HAP-1 (cell line): ENCODE results near the gene ADCY9.
A peak's percentile ranks its signal among the peaks of the same experiment; 100 is the strongest.

Experiments used
- DNase-seq, 2 experiments: peaks; one replicate each; pipeline ENCODE4 v3.0.0-alpha.2; 2016 to 2020; ENCODE audit warnings: low spot score in 2 of 2
- H3K27me3 ChIP-seq: fragments of 250-450 bp; sonication (Bioruptor Pico); 2 replicates; pipeline ENCODE4 v1.5.1; 2020; ENCODE audit warnings: low read depth, mild to moderate bottlenecking, moderate library complexity
- H3K36me3 ChIP-seq: fragments of 250-450 bp; sonication (Bioruptor Pico); replicated peaks from 2 replicates; pipeline ENCODE4 v1.5.1; 2020; ENCODE audit warnings: mild to moderate bottlenecking
- H3K4me1 ChIP-seq: fragments of 250-450 bp; sonication (Bioruptor Pico); 2 replicates; pipeline ENCODE4 v1.5.1; 2020; ENCODE audit warnings: mild to moderate bottlenecking
- H3K4me3 ChIP-seq: fragments of 250-450 bp; sonication (Bioruptor Pico); 2 replicates; pipeline ENCODE4 v1.5.1; 2020; ENCODE audit warnings: mild to moderate bottlenecking, moderate library complexity
- H3K9me3 ChIP-seq: fragments of 250-450 bp; sonication (Bioruptor Pico); 2 replicates; pipeline ENCODE4 v1.5.1; 2020; ENCODE audit warnings: mild to moderate bottlenecking, moderate library complexity
- in situ Hi-C: fragments of 300-500 bp; cut with MboI; formaldehyde crosslinking; loops from 3 replicates; pipeline ENCODE4 v1.14.3; 2020; ENCODE audit warnings: low sequenced_read_pairs, inconsistent platforms, mixed read lengths

Gene ADCY9

GRCh38 chr16:3999479-4000325 lies 116.5 kb downstream of the ADCY9 start:
- Histone ChIP-seq H3K4me3 (no peak overlapping the region), H3K27me3 (no peaks in the 10 kb centered on the region), H3K9me3 (no peaks in the 10 kb centered on the region), H3K4me1 (peaks cover 17% of the 10 kb centered on the region), H3K36me3 (no peaks in the 10 kb centered on the region)
- peak; percentile 85 to 89 for DNase-seq
- in situ Hi-C loops = no loop called here

DNA sequence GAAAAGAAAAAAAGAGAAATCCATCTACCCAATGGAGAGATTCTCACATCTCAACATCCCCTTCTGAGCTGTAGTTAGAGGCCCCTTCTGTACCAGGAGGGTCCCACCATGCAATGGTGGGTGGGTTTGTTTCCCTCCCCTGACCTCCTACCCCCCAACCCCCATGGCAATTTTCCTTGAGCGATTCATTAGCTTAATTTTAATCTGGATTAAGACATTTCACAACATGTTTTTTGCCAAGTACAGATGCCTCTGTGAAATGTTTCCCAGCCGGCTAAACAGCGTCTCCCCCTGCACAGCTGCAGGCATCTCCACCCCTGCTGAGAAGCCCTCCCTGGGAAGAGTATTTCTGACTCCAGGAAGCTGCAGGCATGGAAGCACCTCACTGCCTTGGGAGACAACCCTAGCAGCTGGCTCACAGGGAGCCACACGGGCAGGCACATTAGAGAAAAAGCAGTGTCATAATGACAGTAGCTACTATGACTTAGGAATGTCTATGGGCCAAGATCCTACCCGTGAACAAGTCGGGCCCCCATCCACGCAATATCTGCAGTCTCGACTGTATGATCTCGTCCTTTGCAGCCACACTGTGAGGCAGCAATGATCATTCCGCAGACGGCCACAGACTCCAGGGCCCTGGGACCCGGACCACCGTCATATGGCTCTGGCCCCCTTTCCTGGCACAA lies 117.3 kb downstream of the ADCY9 start:
- Histone ChIP-seq H3K36me3 (no peaks in the 10 kb centered on the region), H3K27me3 (no peaks in the 10 kb centered on the region), H3K4me3 (no peak overlapping the region), H3K9me3 (no peaks in the 10 kb centered on the region), H3K4me1 (peaks cover 17% of the 10 kb centered on the region)
- in situ Hi-C loops = no loop called here
- no peak for DNase-seq

DNA sequence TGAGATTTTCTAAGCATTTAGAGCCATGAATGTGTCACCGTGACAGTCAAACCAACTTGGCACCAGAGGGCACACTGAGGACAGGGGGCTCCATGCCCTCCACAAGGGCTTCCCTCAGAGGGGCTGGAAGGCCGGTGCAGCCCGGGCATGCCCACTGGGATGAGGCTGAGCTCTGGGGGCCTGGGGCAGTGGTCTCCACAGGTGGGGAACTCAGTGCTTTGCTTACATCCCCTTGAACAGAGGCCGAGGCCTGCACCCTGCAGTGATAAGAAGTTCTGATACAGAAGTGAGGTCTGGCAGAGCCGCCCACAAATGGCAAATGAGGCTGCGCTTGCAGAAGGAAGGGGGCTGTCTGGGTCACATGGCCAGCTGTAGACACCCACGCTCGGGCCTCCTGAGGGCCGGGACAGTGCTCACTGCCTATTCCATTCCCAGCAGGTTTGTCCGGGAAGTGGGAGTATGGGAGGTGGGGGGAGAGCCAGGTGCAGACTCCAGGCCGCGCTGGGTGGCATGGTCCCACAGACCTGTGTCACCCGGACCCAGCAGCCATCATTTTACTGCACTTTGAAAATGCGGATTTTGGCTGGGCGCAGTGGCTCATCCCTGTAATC lies 118.9 kb downstream of the ADCY9 start:
- Histone ChIP-seq H3K9me3 (no peaks in the 10 kb centered on the region), H3K36me3 (no peaks in the 10 kb centered on the region), H3K4me1 (peaks cover 17% of the 10 kb centered on the region), H3K4me3 (no peak overlapping the region), H3K27me3 (no peaks in the 10 kb centered on the region)
- no peak for DNase-seq
- in situ Hi-C loops = no loop called here

DNA sequence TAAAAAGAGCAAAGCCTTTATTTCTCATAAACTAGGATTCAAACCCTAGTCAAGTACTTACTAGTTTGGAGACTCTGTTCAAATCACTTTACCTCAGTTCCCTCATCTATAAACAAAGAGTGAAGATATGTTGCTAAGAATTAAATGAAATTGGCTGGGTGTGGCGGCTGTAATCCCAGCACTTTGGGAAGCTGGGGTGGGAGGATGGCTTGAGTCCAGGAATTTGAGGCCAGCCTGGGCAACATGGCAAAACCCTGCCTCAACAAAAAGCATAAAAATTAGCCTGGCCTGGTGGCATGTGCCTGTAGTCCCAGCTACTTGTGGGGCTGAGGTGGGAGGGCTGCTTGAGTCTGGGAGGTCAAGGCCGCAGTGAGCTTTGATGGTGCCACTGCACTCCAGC lies 121.2 kb downstream of the ADCY9 start:
- no peaks in the 10 kb centered on the region for H3K9me3 ChIP-seq
- H3K4me3 ChIP-seq = no peak overlapping the region
- in situ Hi-C loops = no loop called here
- H3K4me1 ChIP-seq = peaks cover 15% of the 10 kb centered on the region
- no peak for DNase-seq
- no peaks in the 10 kb centered on the region for H3K27me3 ChIP-seq
- H3K36me3 ChIP-seq = no peaks in the 10 kb centered on the region

GRCh38 chr16:3993052-3993785 lies 123.0 kb downstream of the ADCY9 start:
- no peaks in the 10 kb centered on the region for H3K9me3 ChIP-seq
- no peak for DNase-seq
- 0 out of 2 replicates have a peak, but pooled peaks cover 4% of the 10 kb centered on the region for H3K4me1 ChIP-seq
- no peak overlapping the region for H3K4me3 ChIP-seq
- in situ Hi-C loops = no loop called here
- H3K27me3 ChIP-seq = no peaks in the 10 kb centered on the region
- no peaks in the 10 kb centered on the region; the same call in 1 of the 2 replicates for H3K36me3 ChIP-seq

DNA sequence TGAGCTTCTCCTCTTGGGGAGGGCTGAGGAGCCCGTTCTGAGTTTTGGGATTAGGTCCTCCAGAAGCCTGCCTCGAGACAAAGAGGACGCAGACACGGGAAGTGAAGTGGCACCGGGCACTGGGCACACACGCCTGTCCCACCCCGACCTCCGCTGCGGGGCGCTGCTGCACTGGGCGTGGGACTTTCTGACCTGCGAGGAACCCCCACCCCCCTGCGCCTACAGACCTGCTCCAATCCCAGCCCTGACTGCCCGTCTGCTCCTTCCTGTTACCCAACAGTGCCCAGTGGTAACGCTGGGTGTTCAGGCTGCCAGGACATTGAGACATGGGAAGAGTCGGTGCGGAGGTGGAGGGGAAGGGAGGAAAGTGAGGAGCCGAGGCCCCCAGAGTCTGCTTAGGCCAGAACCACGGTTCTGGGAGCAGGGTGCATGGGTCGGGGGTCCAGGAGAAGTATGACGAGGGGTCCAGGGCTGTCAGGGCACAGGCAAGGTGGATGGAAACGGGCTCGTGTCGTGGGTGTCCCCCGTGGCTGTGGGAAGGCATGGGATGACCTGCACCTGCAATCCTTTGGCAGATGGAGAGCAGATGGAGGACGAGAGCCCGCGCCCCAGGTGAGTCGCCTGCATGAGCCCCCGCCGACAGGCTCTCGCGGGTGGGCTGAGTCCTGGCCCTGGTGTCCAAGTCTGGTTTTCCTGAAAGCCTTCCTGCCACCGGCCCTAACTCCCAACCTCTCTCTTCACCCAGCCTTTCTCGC lies 123.8 kb downstream of the ADCY9 start:
- H3K36me3 ChIP-seq = no peaks in the 10 kb centered on the region; the same call in 1 of the 2 replicates
- H3K27me3 ChIP-seq = no peaks in the 10 kb centered on the region
- in situ Hi-C loops = no loop called here
- no peak for DNase-seq
- H3K4me3 ChIP-seq = no peak overlapping the region
- H3K4me1 ChIP-seq = 0 out of 2 replicates have a peak, but pooled peaks cover 4% of the 10 kb centered on the region
- H3K9me3 ChIP-seq = no peaks in the 10 kb centered on the region

GRCh38 chr16:3988824-3989223 lies 127.4 kb downstream of the ADCY9 start:
- no peak overlapping the region for H3K4me3 ChIP-seq
- no peaks in the 10 kb centered on the region for H3K9me3 ChIP-seq
- no peaks in the 10 kb centered on the region; the same call in 1 of the 2 replicates for H3K36me3 ChIP-seq
- DNase-seq = no peak
- H3K4me1 ChIP-seq = no peaks in the 10 kb centered on the region
- no peaks in the 10 kb centered on the region for H3K27me3 ChIP-seq
- in situ Hi-C loops = no loop called here

DNA sequence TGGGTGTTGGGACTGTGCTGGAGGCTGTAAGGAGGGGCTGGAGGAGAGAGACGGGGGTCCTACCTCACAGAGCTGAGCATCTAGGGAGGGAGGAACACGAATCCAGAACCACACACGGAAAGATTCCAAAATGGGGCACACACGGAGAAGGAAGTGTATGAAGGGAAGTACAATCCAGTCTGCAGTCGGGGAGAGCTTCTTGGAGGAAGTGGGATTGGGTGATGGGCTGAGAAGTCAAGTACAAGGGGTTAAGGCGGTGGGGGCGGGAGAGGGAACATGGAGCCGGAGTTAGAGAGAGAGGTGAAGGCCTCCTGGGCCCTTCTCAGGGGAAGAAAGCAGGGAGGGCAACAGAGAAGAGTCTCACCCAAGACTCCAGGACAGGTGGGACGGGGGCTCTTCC lies 128.2 kb downstream of the ADCY9 start:
- H3K4me1 ChIP-seq = no peaks in the 10 kb centered on the region
- in situ Hi-C loops = no loop called here
- DNase-seq = no peak
- H3K27me3 ChIP-seq = no peaks in the 10 kb centered on the region
- peaks cover 2% of the 10 kb centered on the region; the same call in 1 of the 2 replicates for H3K36me3 ChIP-seq
- no peak overlapping the region for H3K4me3 ChIP-seq
- no peaks in the 10 kb centered on the region for H3K9me3 ChIP-seq

GRCh38 chr16:3987231-3987630 lies 129.0 kb downstream of the ADCY9 start:
- in situ Hi-C loops = no loop called here
- Histone ChIP-seq H3K36me3 (peaks cover 9% of the 10 kb centered on the region), H3K9me3 (no peaks in the 10 kb centered on the region), H3K4me3 (no peak overlapping the region), H3K4me1 (no peaks in the 10 kb centered on the region), H3K27me3 (no peaks in the 10 kb centered on the region)
- DNase-seq = no peak

- Histone ChIP-seq H3K36me3 (peaks cover 13% of the 10 kb centered on the region), H3K9me3 (no peaks in the 10 kb centered on the region), H3K4me3 (no peak overlapping the region), H3K27me3 (no peaks in the 10 kb centered on the region), H3K4me1 (no peaks in the 10 kb centered on the region; the same call in 1 of the 2 replicates)
- no peak for DNase-seq
- in situ Hi-C loops = no loop called here
Measured at GRCh38 chr16:3986235-3986544, 130.1 kb downstream of the ADCY9 start.

DNA sequence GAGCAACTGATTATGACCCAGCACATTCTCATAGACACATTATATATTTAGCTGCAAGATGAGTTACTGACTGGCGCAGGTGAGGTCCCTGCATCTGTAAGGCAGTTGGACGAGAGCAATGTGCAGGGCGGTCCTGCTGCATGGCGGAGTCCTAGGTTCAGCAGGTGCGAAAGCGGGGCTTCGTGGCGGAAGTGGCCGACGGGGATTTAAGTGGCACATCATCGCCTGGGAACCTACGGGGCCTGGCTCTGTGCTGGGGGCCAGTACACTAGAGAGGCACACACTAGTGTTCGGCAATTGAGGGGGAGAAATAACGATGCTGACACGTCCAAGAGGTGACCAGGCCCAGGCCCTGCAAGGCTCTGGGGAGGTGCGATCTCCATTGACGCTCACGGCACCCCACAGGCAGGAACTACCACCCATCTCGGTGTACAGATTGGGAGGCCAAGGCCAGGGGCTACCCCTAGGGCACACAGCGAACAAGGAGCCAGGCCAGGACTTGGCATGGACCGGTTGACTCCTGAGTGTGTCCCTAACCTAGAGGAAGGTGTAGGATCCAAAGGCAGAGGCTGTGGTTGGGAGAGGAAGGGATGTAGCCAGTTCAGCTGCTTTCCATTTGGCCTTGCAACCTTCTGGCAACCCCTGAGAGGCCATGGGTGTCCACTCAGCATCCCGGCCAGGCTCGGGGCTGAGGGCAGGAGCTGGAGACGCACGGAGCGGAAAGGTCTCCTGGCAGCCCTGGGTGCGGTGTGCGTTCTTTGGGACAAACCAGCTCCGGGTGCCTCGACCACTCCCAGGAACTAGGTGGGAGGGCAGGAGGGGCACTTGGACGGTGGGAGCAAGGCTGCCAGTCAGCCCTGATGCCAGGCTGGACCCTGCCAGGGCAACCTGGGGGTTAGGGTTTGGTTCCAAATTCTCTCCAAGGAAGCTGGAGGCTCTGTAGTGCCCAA lies 131.9 kb downstream of the ADCY9 start:
- in situ Hi-C loops = no loop called here
- DNase-seq = no peak
- Histone ChIP-seq H3K4me1 (peaks cover 5% of the 10 kb centered on the region), H3K36me3 (peaks cover 13% of the 10 kb centered on the region), H3K4me3 (no peak overlapping the region), H3K9me3 (no peaks in the 10 kb centered on the region), H3K27me3 (no peaks in the 10 kb centered on the region)

GRCh38 chr16:3983081-3983520 lies 133.1 kb downstream of the ADCY9 start:
- Histone ChIP-seq H3K27me3 (no peaks in the 10 kb centered on the region), H3K36me3 (peaks cover 13% of the 10 kb centered on the region), H3K9me3 (no peaks in the 10 kb centered on the region), H3K4me1 (peaks cover 5% of the 10 kb centered on the region), H3K4me3 (no peak overlapping the region)
- DNase-seq = peak in 1 of 2 experiments; percentile 67
- in situ Hi-C loops = no loop called here
